GM19238 (cell line): ENCODE measurements around the gene INPP4A.

Experiments used
- DNase-seq: peaks from one replicate; pipeline ENCODE4 v3.0.0; 2011; ENCODE audit warnings: low spot score; ENCODE audit not compliant: insufficient read length

The INPP4A gene

GRCh38 chr2:98514096-98514639 is 69.5 kb downstream of the INPP4A start:
- DNase-seq, result no peak

DNA sequence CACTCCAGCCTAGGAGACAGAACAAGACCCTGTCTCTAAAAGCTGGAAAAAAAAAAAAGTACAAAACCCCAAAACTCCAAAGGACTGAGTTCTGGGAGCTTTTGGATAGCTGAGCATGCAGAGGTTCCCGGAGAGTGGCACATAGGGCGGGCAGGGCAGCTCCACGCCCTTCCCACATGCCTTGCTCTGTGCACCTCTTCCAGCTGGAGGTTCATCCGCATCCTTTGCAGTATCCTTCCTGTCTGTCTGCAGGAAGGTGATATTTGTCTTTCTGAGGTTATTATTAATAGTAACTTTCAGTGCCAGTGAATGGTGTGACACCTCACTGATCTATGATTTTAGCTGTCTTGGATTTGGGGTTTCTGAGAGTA is 70.2 kb downstream of the INPP4A start:
- DNase-seq, result no peak

GRCh38 chr2:98515250-98515991 is 70.8 kb downstream of the INPP4A start:
- DNase-seq, result no peak

GRCh38 chr2:98516571-98516970 is 71.9 kb downstream of the INPP4A start:
- no peak for DNase-seq

- DNase-seq, result no peak
These were observed 73.0 kb downstream of the INPP4A start for GRCh38 chr2:98517636-98518035.

DNA sequence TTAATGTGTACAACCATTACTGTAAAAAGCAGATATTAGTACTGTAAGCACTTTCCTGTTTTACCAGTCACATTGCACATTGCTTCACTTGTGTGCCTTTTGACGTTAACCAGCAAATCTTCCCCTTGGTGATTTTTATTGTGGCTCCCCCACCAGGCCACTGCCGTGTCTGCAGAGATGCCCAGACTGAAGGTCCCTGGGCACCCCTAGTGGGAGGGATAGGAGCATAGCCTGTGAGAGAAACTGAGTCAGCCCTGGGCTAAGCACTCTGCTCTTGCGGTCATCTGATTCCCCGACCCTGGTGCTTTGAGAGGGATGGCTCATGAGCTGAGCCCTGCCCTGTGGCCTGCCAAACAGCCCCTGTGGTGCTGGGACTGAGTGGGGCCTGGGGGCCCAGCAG is 73.4 kb downstream of the INPP4A start:
- no peak for DNase-seq

DNA sequence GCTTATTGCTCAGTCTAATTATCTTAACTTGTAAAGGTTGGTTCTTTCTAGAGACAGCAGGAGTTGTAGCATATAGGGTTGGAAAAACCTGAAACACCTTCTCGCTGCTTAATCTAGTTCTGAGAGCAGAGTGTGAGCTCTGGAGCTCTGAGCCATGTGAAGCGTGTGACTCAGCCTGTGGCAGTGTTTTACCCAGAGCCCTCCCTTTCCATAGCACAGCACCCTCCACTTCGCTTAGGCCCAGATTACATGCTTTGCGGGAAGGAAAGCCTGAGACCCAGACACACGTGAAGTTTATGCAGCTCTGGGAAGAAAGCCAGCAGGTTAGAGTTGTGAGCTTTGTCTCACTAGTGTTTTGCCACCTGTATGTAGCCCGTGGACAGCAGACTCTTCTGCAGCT is 74.5 kb downstream of the INPP4A start:
- no peak for DNase-seq

GRCh38 chr2:98519851-98520250 is 75.2 kb downstream of the INPP4A start:
- no peak for DNase-seq

DNA sequence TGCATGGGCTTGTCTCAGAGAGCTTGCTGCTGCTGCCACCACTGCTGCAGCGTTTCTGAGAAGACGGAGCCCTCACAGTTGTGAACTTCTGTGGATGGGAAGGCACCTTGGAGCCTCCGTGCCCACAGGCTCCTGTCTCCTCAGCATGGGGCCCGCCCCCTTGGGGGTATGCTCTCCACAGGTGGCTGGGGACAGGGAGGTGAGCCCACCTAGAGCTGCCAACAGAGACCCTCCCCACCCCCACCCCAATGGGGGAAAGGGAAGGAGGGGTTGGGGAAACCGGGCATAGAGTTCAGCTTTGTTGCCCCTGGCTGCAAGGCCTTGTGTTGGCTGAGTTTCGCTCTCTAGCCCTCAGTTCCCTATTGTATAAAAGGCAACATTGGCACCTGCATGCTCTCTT is 76.1 kb downstream of the INPP4A start:
- DNase-seq, result no peak

GRCh38 chr2:98521266-98521665 is 76.6 kb downstream of the INPP4A start:
- no peak for DNase-seq

- DNase-seq, result no peak
These were observed 78.2 kb downstream of the INPP4A start for GRCh38 chr2:98522854-98523253.

GRCh38 chr2:98524168-98524567 is 79.5 kb downstream of the INPP4A start:
- DNase-seq, result no peak

DNA sequence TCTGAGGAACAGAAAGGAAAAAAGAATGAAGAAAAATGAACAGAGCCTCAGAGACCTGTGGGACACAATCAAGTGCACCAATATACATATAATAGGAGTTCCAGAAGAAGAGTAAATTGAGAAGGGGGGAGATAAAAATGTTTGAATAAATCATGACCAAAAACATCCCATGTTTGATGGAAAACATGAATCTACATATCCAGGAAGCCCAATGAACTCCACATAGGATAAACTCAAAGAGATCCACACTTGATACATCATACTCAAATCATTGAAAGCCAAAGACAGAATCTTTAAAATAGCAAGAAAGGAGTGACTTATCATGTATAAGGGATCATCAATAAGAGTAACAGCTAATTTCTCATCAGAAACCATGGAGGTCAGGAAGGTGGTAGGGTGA is 83.7 kb downstream of the INPP4A start:
- DNase-seq, result no peak

DNA sequence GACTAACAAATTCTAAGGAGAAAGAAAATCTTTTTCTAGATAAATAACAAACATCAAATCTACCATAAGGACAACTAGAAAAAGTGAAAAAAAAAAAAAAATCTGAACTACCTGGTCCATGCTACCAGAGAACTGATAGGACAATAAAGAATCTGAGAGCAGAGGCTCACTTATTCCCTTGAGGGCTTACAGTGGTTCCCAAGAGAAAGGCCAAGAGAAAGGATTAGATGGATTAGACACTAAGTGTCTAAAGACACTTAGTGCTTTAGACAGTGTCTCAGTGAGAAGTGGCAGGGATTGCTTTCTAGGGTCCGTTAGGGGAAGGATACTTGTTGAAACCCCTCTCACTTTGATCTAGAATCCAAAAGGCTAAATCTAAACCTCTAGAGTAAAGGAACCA is 85.5 kb downstream of the INPP4A start:
- no peak for DNase-seq

DNA sequence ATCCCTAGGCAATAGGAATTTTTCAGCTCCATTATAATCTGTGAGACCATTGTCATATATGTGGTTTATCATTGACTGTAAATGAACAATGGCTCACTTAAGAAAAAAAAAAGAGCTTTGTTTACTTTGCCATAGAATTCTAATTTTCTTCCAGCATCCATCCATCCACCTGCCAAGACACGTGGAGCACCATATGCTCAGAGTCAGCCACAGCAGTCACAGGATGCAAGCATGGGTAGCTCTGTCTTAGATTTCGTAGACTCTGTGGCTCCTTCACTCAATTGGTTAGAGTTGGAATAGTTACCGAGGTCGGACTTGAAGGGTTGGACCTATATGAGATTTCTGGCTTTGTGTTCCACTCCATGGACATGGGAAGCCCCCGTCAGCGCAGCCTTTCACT is 88.1 kb downstream of the INPP4A start:
- DNase-seq, result no peak

GRCh38 chr2:98533547-98533946 is 88.9 kb downstream of the INPP4A start:
- no peak for DNase-seq

DNA sequence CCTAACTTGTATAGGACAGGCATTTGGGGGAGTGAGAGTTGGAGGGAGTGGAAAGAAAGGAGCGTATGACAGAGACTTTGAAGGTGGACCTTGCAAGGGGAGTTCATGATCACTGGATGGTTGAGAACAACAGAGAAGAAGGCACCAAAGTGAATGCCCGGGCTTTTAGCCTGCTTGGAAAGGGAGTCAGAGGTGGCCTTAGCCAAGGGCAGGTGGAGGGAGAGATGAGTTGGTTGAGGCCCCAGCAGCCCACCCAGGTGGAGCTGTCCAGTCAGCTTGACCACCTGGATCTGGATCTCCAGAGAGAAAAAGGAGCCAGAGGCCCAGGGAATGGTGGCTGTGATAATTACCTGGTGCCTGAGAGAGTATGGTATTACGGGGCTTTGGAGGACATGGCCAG is 90.1 kb downstream of the INPP4A start:
- DNase-seq, result no peak

DNA sequence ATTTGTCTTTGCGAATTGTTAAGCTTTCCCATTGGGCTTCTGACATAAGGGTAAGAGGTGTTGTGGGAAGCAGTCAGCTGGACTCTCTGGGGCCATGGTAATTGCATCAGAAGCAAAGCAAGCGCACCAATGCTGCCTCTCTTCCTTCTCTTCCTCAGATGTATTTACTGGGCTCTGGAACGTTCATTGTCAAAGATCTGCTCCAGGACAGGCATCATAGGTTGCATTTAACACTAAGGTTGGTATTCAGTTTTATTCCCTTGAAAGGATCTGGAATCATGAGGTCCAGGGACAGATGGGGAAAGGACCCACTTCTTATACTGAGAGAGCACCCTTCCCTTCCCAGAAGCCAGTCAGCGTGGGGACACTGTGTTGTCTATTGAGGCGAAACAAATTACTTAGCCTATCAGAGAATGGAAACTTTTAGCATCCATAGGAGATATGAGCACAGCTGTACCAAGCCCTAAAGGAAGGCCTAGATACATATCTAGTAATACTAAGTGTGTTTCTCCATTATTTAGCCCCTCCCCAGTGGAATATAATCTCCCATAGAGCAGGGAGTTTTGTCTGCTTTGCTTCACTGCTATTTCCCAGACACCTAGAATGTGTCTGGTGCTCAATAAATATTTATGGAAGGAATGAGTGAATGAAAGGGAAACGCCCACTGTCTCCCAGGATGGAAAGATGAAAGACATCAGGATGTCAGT is 91.5 kb downstream of the INPP4A start:
- no peak for DNase-seq

- no peak for DNase-seq
These were observed 92.9 kb downstream of the INPP4A start for GRCh38 chr2:98537390-98538126.

GRCh38 chr2:98538280-98539041 is 93.8 kb downstream of the INPP4A start:
- DNase-seq, result no peak

DNA sequence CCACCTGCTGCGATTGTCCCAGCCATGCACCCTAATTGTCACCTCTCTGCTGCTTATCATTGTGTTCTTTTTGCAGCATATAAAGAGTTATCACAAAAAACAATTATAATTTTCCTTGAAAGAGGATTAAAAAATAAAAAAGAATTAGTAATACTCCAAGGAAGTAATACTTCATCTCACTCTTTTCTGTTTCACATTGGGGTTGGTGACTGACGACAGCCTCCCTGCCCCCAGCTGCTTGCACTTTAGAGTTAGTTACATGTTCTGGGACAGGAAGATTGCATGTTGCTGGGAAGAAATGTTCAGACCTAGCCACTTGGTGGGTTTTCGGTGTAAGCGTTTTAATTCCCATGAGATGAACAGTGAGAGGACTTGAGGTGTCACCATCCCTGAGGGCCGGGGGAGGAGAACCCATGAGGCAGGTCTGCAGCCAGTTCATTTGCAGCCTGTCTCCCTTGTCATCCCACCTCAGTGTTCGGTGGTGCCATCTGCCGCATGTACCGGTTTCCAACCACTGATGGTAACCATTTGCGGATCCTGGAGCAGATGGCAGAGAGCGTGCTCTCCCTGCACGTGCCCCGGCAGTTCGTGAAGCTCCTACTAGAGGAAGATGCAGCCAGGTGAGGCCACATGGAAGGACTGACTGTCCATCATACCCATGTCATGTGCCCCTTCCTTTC is 94.5 kb downstream of the INPP4A start:
- no peak for DNase-seq
